Measurements from ENCODE around the gene MET.

DNA sequence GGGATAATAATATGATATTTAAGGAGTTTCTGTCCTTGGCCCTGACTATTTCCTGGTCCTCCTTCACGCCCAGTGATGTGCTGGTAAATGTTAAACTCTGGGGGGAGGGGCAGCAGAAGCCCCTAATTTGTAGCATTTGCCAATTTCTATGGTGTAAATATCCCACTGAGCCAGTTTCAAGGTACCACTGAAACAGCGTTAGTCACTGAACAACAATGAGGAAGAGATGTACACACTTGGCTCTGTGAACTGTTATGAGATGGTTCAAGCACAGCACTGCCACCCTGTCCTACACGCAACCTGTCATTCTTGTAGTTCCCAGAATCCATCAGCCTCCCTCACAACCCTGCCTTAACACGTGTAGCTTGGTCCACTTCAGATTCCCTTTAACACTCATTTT lies 39.8 kb downstream of the MET start:
- TF ChIP-seq, protein P1, sequence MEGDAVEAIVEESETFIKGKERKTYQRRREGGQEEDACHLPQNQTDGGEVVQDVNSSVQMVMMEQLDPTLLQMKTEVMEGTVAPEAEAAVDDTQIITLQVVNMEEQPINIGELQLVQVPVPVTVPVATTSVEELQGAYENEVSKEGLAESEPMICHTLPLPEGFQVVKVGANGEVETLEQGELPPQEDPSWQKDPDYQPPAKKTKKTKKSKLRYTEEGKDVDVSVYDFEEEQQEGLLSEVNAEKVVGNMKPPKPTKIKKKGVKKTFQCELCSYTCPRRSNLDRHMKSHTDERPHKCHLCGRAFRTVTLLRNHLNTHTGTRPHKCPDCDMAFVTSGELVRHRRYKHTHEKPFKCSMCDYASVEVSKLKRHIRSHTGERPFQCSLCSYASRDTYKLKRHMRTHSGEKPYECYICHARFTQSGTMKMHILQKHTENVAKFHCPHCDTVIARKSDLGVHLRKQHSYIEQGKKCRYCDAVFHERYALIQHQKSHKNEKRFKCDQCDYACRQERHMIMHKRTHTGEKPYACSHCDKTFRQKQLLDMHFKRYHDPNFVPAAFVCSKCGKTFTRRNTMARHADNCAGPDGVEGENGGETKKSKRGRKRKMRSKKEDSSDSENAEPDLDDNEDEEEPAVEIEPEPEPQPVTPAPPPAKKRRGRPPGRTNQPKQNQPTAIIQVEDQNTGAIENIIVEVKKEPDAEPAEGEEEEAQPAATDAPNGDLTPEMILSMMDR (IDR thresholded peaks at IDR 0.05), result no peak
- TF ChIP-seq POLR2A (IDR thresholded peaks at IDR 0.05) (no peak), EP300 (IDR thresholded peaks at IDR 0.05) (no peak)
